Loucy (cell line): ENCODE measurements around the gene CHST11.
A peak's percentile ranks its signal among the peaks of the same experiment; 100 is the strongest.

ENCODE experiments used
- H2AFZ ChIP-seq: fragments of 200-600 bp; sonication (generic); 2 replicates; pipeline ENCODE4 v1.6.0; 2016; ENCODE audit warnings: antibody characterized with exemption, mild to moderate bottlenecking, low read length, moderate library complexity
- H3F3A ChIP-seq: fragments of 200-600 bp; 2 replicates; pipeline ENCODE4 v1.6.0; 2016; ENCODE audit warnings: antibody characterized with exemption, low read depth, mild to moderate bottlenecking
- H3K27me3 ChIP-seq: fragments of 200-600 bp; sonication (generic); 2 replicates; pipeline ENCODE4 v1.6.1; 2014; ENCODE audit warnings: low read length, mild to moderate bottlenecking; ENCODE audit not compliant: insufficient read depth, poor library complexity, severe bottlenecking
- H3K36me3 ChIP-seq: fragments of 200-600 bp; sonication (generic); 2 replicates; pipeline ENCODE4 v1.6.1; 2016; ENCODE audit warnings: low read length; ENCODE audit not compliant: insufficient read depth
- H3K4me1 ChIP-seq: fragments of 200-600 bp; sonication (generic); 2 replicates; pipeline ENCODE4 v1.5.1; 2014; ENCODE audit warnings: low read length, mild to moderate bottlenecking; ENCODE audit not compliant: insufficient read depth, poor library complexity, severe bottlenecking
- H3K4me2 ChIP-seq: fragments of 200-600 bp; sonication (generic); 2 replicates; pipeline ENCODE4 v1.6.0; 2014; ENCODE audit warnings: antibody characterized with exemption, low read length, low read depth, mild to moderate bottlenecking; ENCODE audit not compliant: poor library complexity, severe bottlenecking
- H3K4me3 ChIP-seq: fragments of 200-600 bp; sonication (generic); 2 replicates; pipeline ENCODE4 v1.5.1; 2014; ENCODE audit warnings: low read length, mild to moderate bottlenecking, mixed read lengths; ENCODE audit not compliant: poor library complexity, severe bottlenecking
- H3K79me2 ChIP-seq: fragments of 200-600 bp; sonication (generic); 2 replicates; pipeline ENCODE4 v1.6.1; 2014; ENCODE audit warnings: low read length; ENCODE audit not compliant: insufficient read depth
- H3K9ac ChIP-seq: fragments of 200-600 bp; sonication (generic); 2 replicates; pipeline ENCODE4 v1.6.0; 2014; ENCODE audit warnings: mild to moderate bottlenecking, low read depth, low read length, moderate library complexity; ENCODE audit not compliant: poor library complexity, severe bottlenecking
- H3K9me2 ChIP-seq: fragments of 200-600 bp; sonication (generic); replicated peaks from 2 replicates; pipeline ENCODE4 v1.6.1; 2016; ENCODE audit warnings: low read depth, low read length, mixed read lengths
- H3K9me3 ChIP-seq: fragments of 200-600 bp; sonication (generic); 2 replicates; pipeline ENCODE4 v1.6.1; 2014; ENCODE audit warnings: mild to moderate bottlenecking, antibody characterized with exemption, low read length, low read depth; ENCODE audit not compliant: insufficient read depth
- H4K20me1 ChIP-seq: fragments of 200-600 bp; sonication (generic); 2 replicates; pipeline ENCODE4 v1.6.0; 2014; ENCODE audit warnings: antibody characterized with exemption, low read length, mild to moderate bottlenecking; ENCODE audit not compliant: insufficient read depth, poor library complexity, severe bottlenecking
- CTCF ChIP-seq: fragments of 200-600 bp; sonication (generic); conservative IDR thresholded peaks from 2 replicates; pipeline ENCODE4 v1.5.1; 2014; ENCODE audit warnings: mild to moderate bottlenecking, antibody characterized with exemption, low read length
- EZH2phosphoT487 ChIP-seq: fragments of 200-600 bp; IDR thresholded peaks from 2 replicates; pipeline ENCODE4 v1.6.1; 2018; ENCODE audit warnings: antibody characterized with exemption, mild to moderate bottlenecking, moderate library complexity, borderline replicate concordance

CHST11 gene

DNA sequence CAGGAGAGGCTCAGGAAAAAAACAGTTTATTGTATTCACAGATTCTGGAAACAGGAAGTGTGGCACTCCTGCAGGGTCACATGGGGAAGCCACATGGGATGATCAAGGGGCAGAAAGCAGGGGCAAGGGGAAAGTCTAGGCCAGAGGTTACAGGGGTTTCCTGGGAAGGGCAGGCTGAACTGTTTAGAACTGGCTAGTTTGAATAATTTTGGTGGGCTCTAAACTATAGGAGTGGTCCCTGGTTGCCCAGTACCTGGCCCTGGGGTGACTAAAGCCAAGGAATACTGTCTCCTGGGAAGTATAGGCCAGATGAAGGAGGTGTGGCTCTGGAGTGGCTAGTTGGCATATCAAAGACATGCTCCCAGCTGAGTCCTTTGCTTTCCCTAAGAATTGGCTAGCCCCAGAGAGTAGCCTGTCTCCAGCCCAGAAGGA is 332.1 kb downstream of the CHST11 start:
- H3K27me3 ChIP-seq, result no peaks in the 10 kb centered on the region
- H3K4me1 ChIP-seq, result peaks cover 6% of the 10 kb centered on the region
- no peaks in the 10 kb centered on the region for H3K9me2 ChIP-seq
- no peaks in the 10 kb centered on the region for H3K79me2 ChIP-seq
- no peak overlapping the region for H3K4me3 ChIP-seq
- no peaks in the 10 kb centered on the region for H3K9me3 ChIP-seq
- H3K36me3 ChIP-seq, result no peaks in the 10 kb centered on the region
- H4K20me1 ChIP-seq, result no peaks in the 10 kb centered on the region
- TF ChIP-seq CTCF (no peak), EZH2phosphoT487 (no peak)
- H2AFZ ChIP-seq, result peak overlapping the region; percentile 80
- H3K4me2 ChIP-seq, result no peak overlapping the region
- no peak overlapping the region for H3K9ac ChIP-seq
- H3F3A ChIP-seq, result no peaks in the 10 kb centered on the region

DNA sequence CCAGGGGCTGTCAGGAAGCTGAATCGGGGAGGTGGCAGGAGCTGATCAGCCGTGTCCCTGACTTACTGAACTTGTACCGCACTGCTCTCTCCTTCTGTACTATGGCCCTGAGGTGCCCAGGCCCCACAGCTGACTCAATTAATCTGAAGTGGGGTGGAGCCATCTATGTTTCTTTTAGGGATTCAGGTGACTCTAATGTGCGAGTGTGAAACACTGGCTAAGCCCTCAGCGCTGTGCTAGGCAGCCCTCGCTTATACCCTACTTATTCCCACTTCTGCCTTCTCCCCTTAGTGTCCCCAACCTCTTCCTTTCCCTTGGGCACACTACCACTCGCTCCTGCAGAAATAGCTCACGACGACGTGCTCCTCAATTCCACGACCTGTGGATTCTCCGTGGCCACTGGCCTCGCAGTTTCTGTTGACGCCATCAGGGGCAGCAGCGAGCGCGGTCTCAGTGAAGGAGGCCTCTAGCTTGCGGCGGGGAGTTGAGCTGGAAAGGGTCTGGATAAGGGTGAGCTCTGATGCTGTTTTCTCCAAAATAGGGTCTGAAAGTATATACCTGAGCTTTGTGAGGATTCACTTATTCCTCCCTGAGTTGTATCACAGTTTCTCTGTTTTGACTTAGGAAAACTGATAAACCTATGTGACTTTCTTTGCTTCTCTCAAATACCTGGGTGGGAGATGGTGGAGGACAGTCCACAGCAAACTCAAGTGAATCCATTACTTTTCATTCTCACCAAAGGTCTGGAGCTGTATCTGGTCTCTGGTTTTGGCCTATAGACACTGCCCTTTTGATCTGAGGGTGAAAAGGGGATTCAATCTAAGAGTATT is 333.8 kb downstream of the CHST11 start:
- H2AFZ ChIP-seq, result no peak overlapping the region
- H3K27me3 ChIP-seq, result no peaks in the 10 kb centered on the region
- H3K4me3 ChIP-seq, result no peak overlapping the region
- peaks cover 6% of the 10 kb centered on the region for H3K4me1 ChIP-seq
- no peaks in the 10 kb centered on the region for H3K36me3 ChIP-seq
- no peaks in the 10 kb centered on the region for H3K9me2 ChIP-seq
- H3F3A ChIP-seq, result no peaks in the 10 kb centered on the region
- no peak overlapping the region for H3K9ac ChIP-seq
- no peaks in the 10 kb centered on the region for H3K79me2 ChIP-seq
- no peak overlapping the region for H3K4me2 ChIP-seq
- H3K9me3 ChIP-seq, result no peaks in the 10 kb centered on the region
- H4K20me1 ChIP-seq, result no peaks in the 10 kb centered on the region
- TF ChIP-seq EZH2phosphoT487 (no peak), CTCF (peak; percentile 90)

- Histone ChIP-seq H3K4me1 (peaks cover 6% of the 10 kb centered on the region), H3K9me2 (no peaks in the 10 kb centered on the region), H3K36me3 (no peaks in the 10 kb centered on the region), H3K4me3 (no peak overlapping the region), H3K79me2 (no peaks in the 10 kb centered on the region), H3K9me3 (no peaks in the 10 kb centered on the region), H3F3A (no peaks in the 10 kb centered on the region), H3K27me3 (no peaks in the 10 kb centered on the region), H3K9ac (no peak overlapping the region), H4K20me1 (no peaks in the 10 kb centered on the region), H3K4me2 (no peak overlapping the region), H2AFZ (peak overlapping the region; percentile 76; the same call in 1 of the 2 replicates)
- TF ChIP-seq CTCF, result no peak
- no peak for TF ChIP-seq EZH2phosphoT487
These were observed 335.8 kb downstream of the CHST11 start for GRCh38 chr12:104792570-104792969.
